Natural killer cell treated with Interleukin-12 subunit alpha and Interleukin-12 subunit beta and Interleukin-15 and Interleukin-18, amount 100 ng/mL, for 72 hours (primary cell): Measurements from ENCODE around the gene HMCN2. TPM values are rescaled to one million over a fixed set of nuclear protein-coding genes. Genes with fewer than 3 reads are reported as not detected.
"Not testable (repeated sequence)": the region's sequence is repeated elsewhere in the genome, so short reads cannot be mapped to it uniquely, and the experiment has no call there.

Source experiments
- ATAC-seq, 2 donors: fragments of 150-1000 bp; cut with Tn5 transposase in 1 of 2; sonication (Bioruptor Pico), chemical (Tn5 transposase) in 1 of 2; 2 replicates each; pipeline ENCODE4 v1.10.0; 2021
- DNase-seq: peaks from one replicate; pipeline ENCODE4 v3.0.0; 2022; ENCODE audit warnings: low spot score
- H3K27ac Mint-ChIP-seq, 2 donors: 1 replicate in 1 of 2; 2 replicates in 1 of 2; pipeline ENCODE4 v1.8.0; 2022; ENCODE audit warnings: mixed read lengths in 2 of 2, mild to moderate bottlenecking in 1 of 2, moderate library complexity in 1 of 2
- H3K27me3 Mint-ChIP-seq, 2 donors: 1 replicate in 1 of 2; 2 replicates in 1 of 2; pipeline ENCODE4 v1.8.0; 2022; ENCODE audit warnings: mixed read lengths in 2 of 2
- H3K36me3 Mint-ChIP-seq: one replicate; pipeline ENCODE4 v1.8.0; 2022; ENCODE audit warnings: mixed read lengths
- H3K4me1 Mint-ChIP-seq, 2 donors: 1 replicate in 1 of 2; 2 replicates in 1 of 2; pipeline ENCODE4 v1.8.0; 2022; ENCODE audit warnings: low read depth in 2 of 2, mixed read lengths in 2 of 2, mild to moderate bottlenecking in 1 of 2
- H3K4me3 Mint-ChIP-seq: one replicate; pipeline ENCODE4 v1.8.0; 2022; ENCODE audit warnings: mixed read lengths
- H3K9me3 Mint-ChIP-seq: 2 replicates; pipeline ENCODE4 v1.8.0; 2022; ENCODE audit warnings: mixed read lengths
- total RNA-seq, 2 donors: library from RNA; stranded (reverse); gene quantifications; one replicate each; pipeline ENCODE4 v1.2.3, GENCODE V29; 2022

The HMCN2 gene
- total RNA-seq, 2 donors from 2014 or later = not detected

GRCh38 chr9:130262771-130263170 is 2.8 kb upstream of the HMCN2 start:
- H3K27me3 Mint-ChIP-seq = peaks cover 43 to 65% of the 10 kb centered on the region in 2 donors
- DNase-seq = no peak
- H3K4me1 Mint-ChIP-seq = no peaks in the 10 kb centered on the region
- no peaks in the 10 kb centered on the region for H3K36me3 Mint-ChIP-seq
- no peak overlapping the region for H3K4me3 Mint-ChIP-seq
- no peak for ATAC-seq
- H3K27ac Mint-ChIP-seq = no peak overlapping the region
- H3K9me3 Mint-ChIP-seq = no peaks in the 10 kb centered on the region

- H3K36me3 Mint-ChIP-seq = no peaks in the 10 kb centered on the region
- H3K4me3 Mint-ChIP-seq = no peak overlapping the region
Observed at GRCh38 chr9:130263601-130264413, 1.8 kb upstream of the HMCN2 start.

GRCh38 chr9:130264414-130265350 is 878 bp upstream of the HMCN2 start:
- Mint-ChIP-seq H3K9me3 (no peaks in the 10 kb centered on the region), H3K4me3 (no peak overlapping the region), H3K36me3 (no peaks in the 10 kb centered on the region), H3K4me1 (no peaks in the 10 kb centered on the region), H3K27ac (no peak overlapping the region), H3K27me3 (peaks cover 49 to 64% of the 10 kb centered on the region in 2 donors)
- DNase-seq (no peak), ATAC-seq (no peak)

More at GRCh38 chr9:130263601-130264413, 1.8 kb upstream of the HMCN2 start:
- Mint-ChIP-seq H3K27ac (no peak overlapping the region), H3K9me3 (no peaks in the 10 kb centered on the region), H3K4me1 (no peaks in the 10 kb centered on the region), H3K27me3 (peaks cover 50 to 68% of the 10 kb centered on the region in 2 donors)
- ATAC-seq (no peak), DNase-seq (no peak)

- Mint-ChIP-seq H3K27ac (no peak overlapping the region), H3K4me1 (no peaks in the 10 kb centered on the region), H3K36me3 (no peaks in the 10 kb centered on the region), H3K9me3 (no peaks in the 10 kb centered on the region), H3K4me3 (no peak overlapping the region), H3K27me3 (peaks cover 54 to 66% of the 10 kb centered on the region in 2 donors)
- ATAC-seq (no peak), DNase-seq (no peak)
Observed at GRCh38 chr9:130266236-130267098, 907 bp downstream of the HMCN2 start.

GRCh38 chr9:130267930-130268329 is 2.4 kb downstream of the HMCN2 start:
- Mint-ChIP-seq H3K27me3 (peaks cover 51 to 78% of the 10 kb centered on the region in 2 donors), H3K27ac (no peak overlapping the region)
- no peak for ATAC-seq

GRCh38 chr9:130268521-130269211 is 3.1 kb downstream of the HMCN2 start:
- Mint-ChIP-seq H3K27me3 (peaks cover 45 to 70% of the 10 kb centered on the region in 2 donors), H3K9me3 (no peaks in the 10 kb centered on the region), H3K4me1 (no peaks in the 10 kb centered on the region), H3K27ac (no peak overlapping the region), H3K4me3 (no peak overlapping the region), H3K36me3 (no peaks in the 10 kb centered on the region)
- DNase-seq = no peak
- ATAC-seq = no peak

More at GRCh38 chr9:130267930-130268329, 2.4 kb downstream of the HMCN2 start:
- Mint-ChIP-seq H3K4me3 (no peak overlapping the region), H3K9me3 (no peaks in the 10 kb centered on the region), H3K36me3 (no peaks in the 10 kb centered on the region), H3K4me1 (no peaks in the 10 kb centered on the region)
- DNase-seq = no peak

GRCh38 chr9:130271473-130271872 is 5.9 kb downstream of the HMCN2 start:
- Mint-ChIP-seq H3K36me3 (no peaks in the 10 kb centered on the region), H3K4me3 (no peak overlapping the region), H3K4me1 (no peaks in the 10 kb centered on the region), H3K9me3 (no peaks in the 10 kb centered on the region), H3K27me3 (peaks cover 41 to 55% of the 10 kb centered on the region in 2 donors), H3K27ac (no peak overlapping the region)
- DNase-seq = no peak
- no peak for ATAC-seq

GRCh38 chr9:130275156-130275555 is 9.6 kb downstream of the HMCN2 start:
- H3K36me3 Mint-ChIP-seq = no peaks in the 10 kb centered on the region
- H3K27ac Mint-ChIP-seq = no peak overlapping the region
- DNase-seq (no peak), ATAC-seq (no peak)
- no peak overlapping the region for H3K4me3 Mint-ChIP-seq
- H3K4me1 Mint-ChIP-seq = no peaks in the 10 kb centered on the region
- H3K27me3 Mint-ChIP-seq = peaks cover 23 to 27% of the 10 kb centered on the region in 2 donors
- peaks cover 3% of the 10 kb centered on the region for H3K9me3 Mint-ChIP-seq

GRCh38 chr9:130276121-130276520 is 10.6 kb downstream of the HMCN2 start:
- Mint-ChIP-seq H3K27ac (no peak overlapping the region), H3K36me3 (no peaks in the 10 kb centered on the region), H3K27me3 (peaks cover 20 to 21% of the 10 kb centered on the region in 2 donors), H3K4me1 (no peaks in the 10 kb centered on the region), H3K9me3 (peaks cover 3% of the 10 kb centered on the region), H3K4me3 (no peak overlapping the region)
- no peak for DNase-seq
- ATAC-seq = no peak

- peaks cover 3% of the 10 kb centered on the region for H3K9me3 Mint-ChIP-seq
- ATAC-seq (no peak), DNase-seq (no peak)
- H3K4me1 Mint-ChIP-seq = no peaks in the 10 kb centered on the region
- no peak overlapping the region for H3K27ac Mint-ChIP-seq
- no peak overlapping the region for H3K4me3 Mint-ChIP-seq
- peaks cover 15 to 17% of the 10 kb centered on the region in 2 donors for H3K27me3 Mint-ChIP-seq
- no peaks in the 10 kb centered on the region for H3K36me3 Mint-ChIP-seq
Observed at GRCh38 chr9:130276955-130277354, 11.4 kb downstream of the HMCN2 start.

GRCh38 chr9:130277525-130277924 is 12.0 kb downstream of the HMCN2 start:
- H3K36me3 Mint-ChIP-seq, ATAC-seq, H3K27ac Mint-ChIP-seq, H3K9me3 Mint-ChIP-seq, DNase-seq, H3K4me1 Mint-ChIP-seq, H3K4me3 Mint-ChIP-seq: not testable (repeated sequence)
- H3K27me3 Mint-ChIP-seq = peaks cover 16 to 20% of the 10 kb centered on the region in 2 donors

GRCh38 chr9:130283539-130284248 is 18.1 kb downstream of the HMCN2 start:
- no peak for ATAC-seq
- Mint-ChIP-seq H3K27ac (no peak overlapping the region), H3K4me1 (no peaks in the 10 kb centered on the region), H3K27me3 (peaks cover 20 to 36% of the 10 kb centered on the region in 2 donors), H3K36me3 (no peaks in the 10 kb centered on the region), H3K4me3 (no peak overlapping the region), H3K9me3 (no peaks in the 10 kb centered on the region)
- no peak for DNase-seq
